Measurements from ENCODE around the gene EPS15.

GRCh38 chr1:51487628-51488027 lies 31.4 kb downstream of the EPS15 start:
- TF ChIP-seq ZNF174 (CRISPR knock-in tag; IDR thresholded peaks at IDR 0.05) (no peak), ZNF274 (IDR thresholded peaks at IDR 0.05; ENCODE audit: borderline replicate concordance, low read depth, low read length) (no peak), CREB1 (IDR thresholded peaks at IDR 0.05) (no peak), CREB1 (CRISPR knock-in tag; IDR thresholded peaks at IDR 0.05) (no peak), POLR2AphosphoS5 (IDR thresholded peaks at IDR 0.05; ENCODE audit: control insufficient read depth, insufficient read depth, low read depth, low read length) (no peak), ZNF347 (CRISPR knock-in tag; IDR thresholded peaks at IDR 0.05; ENCODE audit: low read depth) (no peak), SUPT5H (IDR thresholded peaks at IDR 0.05) (no peak), MTF1 (CRISPR knock-in tag; IDR thresholded peaks at IDR 0.05; ENCODE audit: borderline replicate concordance) (no peak), ZBTB33 (CRISPR knock-in tag; IDR thresholded peaks at IDR 0.05) (no peak), HDAC1 (IDR thresholded peaks at IDR 0.05) (0 out of 4 replicates have a peak, but pooled peaks of 1 of the 2 experiments have one; percentile 13), ATF3 (IDR thresholded peaks at IDR 0.05) (no peak), ATF3 (CRISPR knock-in tag; conservative IDR thresholded peaks at IDR 0.05) (no peak; the same call in 1 of the 2 replicates), TRIM28 (IDR thresholded peaks at IDR 0.05) (no peak), DNMT1 (IDR thresholded peaks at IDR 0.05) (no peak), RAD21 (CRISPR knock-in tag; conservative IDR thresholded peaks at IDR 0.05 in 1 of 2, IDR thresholded peaks at IDR 0.05 in 1 of 2) (no peak)

Measured in K562 (cell line).